HL-60 (cell line): Measurements from ENCODE around the gene SHISA6.

Experiments
- DNase-seq, 2 experiments: peaks; one replicate each; pipeline ENCODE4 v3.0.0-alpha.2; 2010 to 2020; ENCODE audit warnings: low read depth in 1 of 2, low spot score in 1 of 2
- H3K27ac ChIP-seq: fragments of 250-450 bp; sonication (Bioruptor Pico); replicated peaks from 2 replicates; pipeline ENCODE4 v1.5.1; 2020; ENCODE audit warnings: mild to moderate bottlenecking, moderate library complexity
- H3K27me3 ChIP-seq: fragments of 250-450 bp; sonication (Bioruptor Pico); 2 replicates; pipeline ENCODE4 v1.5.1; 2021; ENCODE audit warnings: mild to moderate bottlenecking, moderate library complexity; ENCODE audit not compliant: insufficient read depth, poor library complexity, severe bottlenecking
- H3K4me3 ChIP-seq: replicated peaks from 2 replicates; pipeline ENCODE4 v1.5.1; 2011; ENCODE audit warnings: mild to moderate bottlenecking, control low read depth, low read length; ENCODE audit not compliant: insufficient read depth
- GABPA ChIP-seq: IDR thresholded peaks from 2 replicates; pipeline ENCODE4 v1.6.1; 2012; ENCODE audit warnings: low read depth
- POLR2AphosphoS5 ChIP-seq: IDR thresholded peaks from 2 replicates; pipeline ENCODE4 v1.6.1; 2012; ENCODE audit warnings: low read depth
- SPI1 ChIP-seq: IDR thresholded peaks from 2 replicates; pipeline ENCODE4 v1.6.1; 2012; ENCODE audit warnings: low read depth, mild to moderate bottlenecking, borderline replicate concordance
- TF ChIP-seq, protein P1 (sequence below): IDR thresholded peaks from 2 replicates; pipeline ENCODE4 v1.6.1; 2012; ENCODE audit warnings: low read depth; ENCODE audit not compliant: insufficient replicate concordance
- TF ChIP-seq, protein P2 (sequence below): IDR thresholded peaks from one replicate; pipeline ENCODE4 v1.5.1; 2011; ENCODE audit warnings: low read length, control low read depth, inconsistent platforms; ENCODE audit not compliant: insufficient read depth

Gene SHISA6

DNA sequence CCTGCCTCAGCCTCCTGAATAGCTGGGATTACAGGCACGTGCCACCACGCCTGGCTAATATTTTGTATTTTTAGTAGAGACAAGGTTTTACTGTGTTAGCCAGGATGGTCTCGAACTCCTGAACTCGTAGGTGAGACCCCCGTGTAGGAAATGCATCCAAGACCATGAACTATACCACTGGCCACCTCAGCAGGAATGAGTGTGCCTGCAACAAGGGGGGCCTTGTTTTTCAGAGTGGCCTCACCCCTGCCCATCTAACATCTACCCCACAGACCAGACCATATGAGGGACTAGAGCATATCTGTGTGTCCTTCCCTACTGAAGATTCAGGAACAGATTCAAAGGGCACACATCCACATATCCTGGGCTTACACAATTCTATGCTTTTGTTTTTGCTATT is 44.9 kb downstream of the SHISA6 start:
- Histone ChIP-seq H3K27me3 (no peaks in the 10 kb centered on the region), H3K4me3 (no peak overlapping the region), H3K27ac (no peak overlapping the region)
- no peak for DNase-seq
- TF ChIP-seq, protein P1, sequence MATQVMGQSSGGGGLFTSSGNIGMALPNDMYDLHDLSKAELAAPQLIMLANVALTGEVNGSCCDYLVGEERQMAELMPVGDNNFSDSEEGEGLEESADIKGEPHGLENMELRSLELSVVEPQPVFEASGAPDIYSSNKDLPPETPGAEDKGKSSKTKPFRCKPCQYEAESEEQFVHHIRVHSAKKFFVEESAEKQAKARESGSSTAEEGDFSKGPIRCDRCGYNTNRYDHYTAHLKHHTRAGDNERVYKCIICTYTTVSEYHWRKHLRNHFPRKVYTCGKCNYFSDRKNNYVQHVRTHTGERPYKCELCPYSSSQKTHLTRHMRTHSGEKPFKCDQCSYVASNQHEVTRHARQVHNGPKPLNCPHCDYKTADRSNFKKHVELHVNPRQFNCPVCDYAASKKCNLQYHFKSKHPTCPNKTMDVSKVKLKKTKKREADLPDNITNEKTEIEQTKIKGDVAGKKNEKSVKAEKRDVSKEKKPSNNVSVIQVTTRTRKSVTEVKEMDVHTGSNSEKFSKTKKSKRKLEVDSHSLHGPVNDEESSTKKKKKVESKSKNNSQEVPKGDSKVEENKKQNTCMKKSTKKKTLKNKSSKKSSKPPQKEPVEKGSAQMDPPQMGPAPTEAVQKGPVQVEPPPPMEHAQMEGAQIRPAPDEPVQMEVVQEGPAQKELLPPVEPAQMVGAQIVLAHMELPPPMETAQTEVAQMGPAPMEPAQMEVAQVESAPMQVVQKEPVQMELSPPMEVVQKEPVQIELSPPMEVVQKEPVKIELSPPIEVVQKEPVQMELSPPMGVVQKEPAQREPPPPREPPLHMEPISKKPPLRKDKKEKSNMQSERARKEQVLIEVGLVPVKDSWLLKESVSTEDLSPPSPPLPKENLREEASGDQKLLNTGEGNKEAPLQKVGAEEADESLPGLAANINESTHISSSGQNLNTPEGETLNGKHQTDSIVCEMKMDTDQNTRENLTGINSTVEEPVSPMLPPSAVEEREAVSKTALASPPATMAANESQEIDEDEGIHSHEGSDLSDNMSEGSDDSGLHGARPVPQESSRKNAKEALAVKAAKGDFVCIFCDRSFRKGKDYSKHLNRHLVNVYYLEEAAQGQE, result no peak
- TF ChIP-seq, protein P2, sequence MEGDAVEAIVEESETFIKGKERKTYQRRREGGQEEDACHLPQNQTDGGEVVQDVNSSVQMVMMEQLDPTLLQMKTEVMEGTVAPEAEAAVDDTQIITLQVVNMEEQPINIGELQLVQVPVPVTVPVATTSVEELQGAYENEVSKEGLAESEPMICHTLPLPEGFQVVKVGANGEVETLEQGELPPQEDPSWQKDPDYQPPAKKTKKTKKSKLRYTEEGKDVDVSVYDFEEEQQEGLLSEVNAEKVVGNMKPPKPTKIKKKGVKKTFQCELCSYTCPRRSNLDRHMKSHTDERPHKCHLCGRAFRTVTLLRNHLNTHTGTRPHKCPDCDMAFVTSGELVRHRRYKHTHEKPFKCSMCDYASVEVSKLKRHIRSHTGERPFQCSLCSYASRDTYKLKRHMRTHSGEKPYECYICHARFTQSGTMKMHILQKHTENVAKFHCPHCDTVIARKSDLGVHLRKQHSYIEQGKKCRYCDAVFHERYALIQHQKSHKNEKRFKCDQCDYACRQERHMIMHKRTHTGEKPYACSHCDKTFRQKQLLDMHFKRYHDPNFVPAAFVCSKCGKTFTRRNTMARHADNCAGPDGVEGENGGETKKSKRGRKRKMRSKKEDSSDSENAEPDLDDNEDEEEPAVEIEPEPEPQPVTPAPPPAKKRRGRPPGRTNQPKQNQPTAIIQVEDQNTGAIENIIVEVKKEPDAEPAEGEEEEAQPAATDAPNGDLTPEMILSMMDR, result no peak
- TF ChIP-seq GABPA, result no peak

DNA sequence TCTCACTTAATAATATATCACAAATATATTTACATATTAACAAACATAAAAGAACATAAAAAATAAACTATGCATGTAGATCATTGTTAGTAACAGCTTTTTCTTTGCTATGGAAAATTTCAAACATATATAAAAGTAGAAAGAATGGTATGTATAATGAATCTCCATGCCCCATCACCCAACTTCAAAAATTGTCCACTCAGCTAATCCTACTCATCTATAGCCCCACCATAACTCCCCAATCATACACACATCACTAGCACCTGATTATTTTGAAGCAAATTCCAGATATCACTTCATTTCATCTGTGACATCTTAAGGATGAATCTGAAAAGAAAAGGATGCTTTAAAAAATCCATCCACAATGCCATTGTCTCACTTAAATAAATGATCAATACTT is 46.8 kb downstream of the SHISA6 start:
- H3K27ac ChIP-seq, result no peak overlapping the region
- H3K27me3 ChIP-seq, result no peaks in the 10 kb centered on the region
- TF ChIP-seq, protein P2, result no peak
- TF ChIP-seq SPI1 (no peak), GABPA (no peak), POLR2AphosphoS5 (no peak)
- TF ChIP-seq, protein P1, result no peak
- DNase-seq, result no peak
- H3K4me3 ChIP-seq, result no peak overlapping the region

DNA sequence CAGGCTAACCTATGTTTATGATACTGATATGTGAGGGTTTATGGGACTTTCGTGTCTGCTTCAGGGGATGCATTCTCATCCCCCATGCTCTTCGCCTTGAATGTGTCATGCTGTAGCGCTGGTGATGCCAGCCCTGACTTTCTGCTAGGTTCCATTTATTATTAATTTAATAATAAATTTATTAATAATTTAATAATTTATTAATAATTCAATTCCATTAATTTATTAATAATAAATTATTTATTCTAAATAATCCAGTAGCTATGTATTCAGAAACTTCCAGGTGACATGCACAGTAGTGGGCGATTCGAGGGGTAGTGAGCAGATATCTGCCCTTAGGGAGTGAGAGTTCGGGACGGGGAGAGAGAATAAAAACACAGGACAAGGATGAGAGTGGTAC is 49.8 kb downstream of the SHISA6 start:
- H3K27ac ChIP-seq, result no peak overlapping the region
- TF ChIP-seq POLR2AphosphoS5 (no peak), GABPA (no peak), SPI1 (no peak)
- TF ChIP-seq, protein P2, result no peak
- TF ChIP-seq, protein P1, result no peak
- no peak overlapping the region for H3K4me3 ChIP-seq
- no peaks in the 10 kb centered on the region for H3K27me3 ChIP-seq
- DNase-seq, result no peak
